BE2C (cell line): Measurements from ENCODE around the gene RBMS1.

Experiments
- DNase-seq: peaks from one replicate; pipeline ENCODE4 v3.0.0-alpha.2; 2020
- H3K27me3 ChIP-seq: fragments of 250-450 bp; sonication (Bioruptor Pico); 2 replicates; pipeline ENCODE4 v1.5.1; 2020; ENCODE audit warnings: mild to moderate bottlenecking
- H3K36me3 ChIP-seq: fragments of 250-450 bp; sonication (Bioruptor Pico); 2 replicates; pipeline ENCODE4 v1.5.1; 2020; ENCODE audit warnings: mild to moderate bottlenecking
- H3K4me1 ChIP-seq: fragments of 250-450 bp; sonication (Bioruptor Pico); 2 replicates; pipeline ENCODE4 v1.5.1; 2020
- H3K4me3 ChIP-seq: 2 replicates; pipeline ENCODE4 v1.5.1; 2011; ENCODE audit warnings: low read depth, low read length
- H3K9me3 ChIP-seq: fragments of 250-450 bp; sonication (Bioruptor Pico); 2 replicates; pipeline ENCODE4 v1.5.1; 2020
- TF ChIP-seq, protein P1 (sequence below): IDR thresholded peaks from 2 replicates; pipeline ENCODE4 v1.5.1; 2012; ENCODE audit warnings: mild to moderate bottlenecking, low read depth, low read length

RBMS1 gene

DNA sequence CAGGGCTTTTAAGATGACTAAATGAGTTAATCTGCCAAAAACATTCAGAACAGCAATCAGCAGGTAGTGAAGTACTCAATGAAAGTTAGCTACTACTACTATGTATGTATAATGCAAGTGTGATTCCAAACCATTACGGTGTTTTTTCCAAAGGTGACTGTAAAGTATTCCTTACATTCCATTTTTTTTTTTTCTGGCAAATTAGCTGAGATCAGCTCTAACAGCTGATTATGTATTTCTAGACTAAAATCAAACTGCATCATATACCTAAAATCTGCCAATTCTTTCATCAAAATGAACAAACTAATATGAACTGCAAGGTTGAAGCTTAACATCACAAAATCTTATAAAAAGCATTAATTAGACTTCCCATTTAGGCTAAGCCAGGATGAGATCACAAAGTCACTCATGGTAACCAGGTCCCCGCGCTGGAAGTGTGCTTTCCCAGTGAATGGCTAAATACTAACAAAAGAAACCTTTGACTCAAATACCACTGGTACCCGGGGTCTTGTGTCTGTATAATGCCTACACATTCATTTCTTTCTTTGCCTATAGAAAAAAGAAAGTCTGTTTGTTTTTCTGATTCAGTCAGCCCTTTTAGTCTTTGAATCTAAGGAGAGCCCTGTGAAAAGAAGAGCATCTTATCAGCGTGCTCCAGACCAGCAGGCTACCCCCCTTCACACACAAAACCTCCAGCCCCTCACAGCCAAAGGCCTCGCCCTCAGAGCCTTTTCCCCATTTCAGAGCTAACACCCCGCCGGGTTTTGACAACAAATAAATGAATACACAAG lies 88.3 kb downstream of the RBMS1 start:
- no peak for DNase-seq

DNA sequence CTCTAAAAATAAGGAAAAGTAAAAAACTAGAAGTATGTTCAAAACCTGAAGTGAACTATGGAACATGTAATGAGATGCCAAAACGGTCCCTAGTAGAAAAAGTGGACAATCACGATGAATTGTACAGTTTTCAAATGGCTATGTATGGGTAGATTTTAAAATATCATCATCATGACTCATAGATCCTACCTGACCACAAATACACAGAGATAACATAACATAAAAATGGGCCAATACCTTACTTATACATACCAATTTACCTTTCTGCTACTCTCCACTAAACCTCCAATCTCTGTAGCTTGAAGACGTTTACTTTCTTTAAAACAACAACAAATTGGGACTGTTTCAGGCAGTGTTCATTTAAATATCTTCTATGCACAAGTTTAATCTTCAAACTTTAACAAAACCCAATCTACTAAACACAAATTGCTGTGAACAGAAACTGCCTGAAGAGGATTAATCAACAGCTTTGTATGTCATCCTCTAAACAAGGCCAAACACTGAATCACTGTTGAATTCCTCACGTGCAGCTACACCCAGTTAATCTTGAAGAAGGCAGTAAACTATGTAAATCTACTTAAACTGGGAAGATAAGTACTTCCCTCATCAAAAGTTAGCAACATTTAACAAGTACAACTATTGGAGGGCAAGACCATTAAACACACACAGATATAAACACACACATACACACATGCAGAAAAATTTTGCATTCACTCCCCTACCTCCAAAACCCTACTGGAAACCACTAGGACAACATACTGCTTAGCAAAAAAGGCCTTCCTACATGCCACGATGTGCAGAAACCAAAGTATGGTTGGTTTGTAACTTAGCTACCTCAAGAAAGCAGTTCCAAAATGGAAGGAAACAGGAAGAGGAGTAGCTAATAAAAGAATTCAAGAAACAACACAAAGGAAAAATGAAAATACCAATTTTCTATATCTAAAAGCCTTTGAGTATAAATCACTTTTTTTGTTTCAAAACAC lies 90.3 kb downstream of the RBMS1 start:
- DNase-seq = no peak
- H3K9me3 ChIP-seq = no peaks in the 10 kb centered on the region
- TF ChIP-seq, protein P1, sequence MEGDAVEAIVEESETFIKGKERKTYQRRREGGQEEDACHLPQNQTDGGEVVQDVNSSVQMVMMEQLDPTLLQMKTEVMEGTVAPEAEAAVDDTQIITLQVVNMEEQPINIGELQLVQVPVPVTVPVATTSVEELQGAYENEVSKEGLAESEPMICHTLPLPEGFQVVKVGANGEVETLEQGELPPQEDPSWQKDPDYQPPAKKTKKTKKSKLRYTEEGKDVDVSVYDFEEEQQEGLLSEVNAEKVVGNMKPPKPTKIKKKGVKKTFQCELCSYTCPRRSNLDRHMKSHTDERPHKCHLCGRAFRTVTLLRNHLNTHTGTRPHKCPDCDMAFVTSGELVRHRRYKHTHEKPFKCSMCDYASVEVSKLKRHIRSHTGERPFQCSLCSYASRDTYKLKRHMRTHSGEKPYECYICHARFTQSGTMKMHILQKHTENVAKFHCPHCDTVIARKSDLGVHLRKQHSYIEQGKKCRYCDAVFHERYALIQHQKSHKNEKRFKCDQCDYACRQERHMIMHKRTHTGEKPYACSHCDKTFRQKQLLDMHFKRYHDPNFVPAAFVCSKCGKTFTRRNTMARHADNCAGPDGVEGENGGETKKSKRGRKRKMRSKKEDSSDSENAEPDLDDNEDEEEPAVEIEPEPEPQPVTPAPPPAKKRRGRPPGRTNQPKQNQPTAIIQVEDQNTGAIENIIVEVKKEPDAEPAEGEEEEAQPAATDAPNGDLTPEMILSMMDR = no peak
- no peaks in the 10 kb centered on the region for H3K36me3 ChIP-seq
- no peak overlapping the region for H3K4me3 ChIP-seq
- no peaks in the 10 kb centered on the region for H3K4me1 ChIP-seq
- no peaks in the 10 kb centered on the region for H3K27me3 ChIP-seq

More for the DNA sequence above, 88.3 kb downstream of the RBMS1 start:
- no peaks in the 10 kb centered on the region for H3K9me3 ChIP-seq
- TF ChIP-seq, protein P1 = no peak
- H3K4me3 ChIP-seq = peak overlapping the region; percentile 69
- no peaks in the 10 kb centered on the region for H3K36me3 ChIP-seq
- H3K27me3 ChIP-seq = no peaks in the 10 kb centered on the region
- H3K4me1 ChIP-seq = no peaks in the 10 kb centered on the region

DNA sequence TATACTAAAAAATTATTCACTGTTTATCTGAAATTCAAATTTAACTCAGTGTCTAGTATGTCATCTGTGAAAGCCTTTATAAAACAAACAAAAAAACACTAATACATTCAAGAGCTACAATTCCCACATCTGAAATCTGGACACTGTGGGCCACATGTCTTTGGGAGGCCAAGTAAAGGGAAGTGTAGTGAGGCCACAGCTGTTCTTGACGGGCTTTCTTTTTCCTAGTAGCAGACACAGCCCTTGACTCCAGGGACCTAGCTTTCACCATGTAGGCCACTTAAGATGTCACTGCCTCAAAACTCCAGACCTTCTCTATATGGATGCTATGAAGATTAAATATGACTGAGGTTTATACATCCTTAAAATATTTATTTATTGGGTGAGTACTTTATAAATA lies 91.1 kb downstream of the RBMS1 start:
- H3K4me3 ChIP-seq = no peak overlapping the region
- H3K4me1 ChIP-seq = no peaks in the 10 kb centered on the region
- no peaks in the 10 kb centered on the region for H3K27me3 ChIP-seq
- no peaks in the 10 kb centered on the region for H3K9me3 ChIP-seq
- TF ChIP-seq, protein P1 = no peak
- H3K36me3 ChIP-seq = no peaks in the 10 kb centered on the region
- DNase-seq = no peak

DNA sequence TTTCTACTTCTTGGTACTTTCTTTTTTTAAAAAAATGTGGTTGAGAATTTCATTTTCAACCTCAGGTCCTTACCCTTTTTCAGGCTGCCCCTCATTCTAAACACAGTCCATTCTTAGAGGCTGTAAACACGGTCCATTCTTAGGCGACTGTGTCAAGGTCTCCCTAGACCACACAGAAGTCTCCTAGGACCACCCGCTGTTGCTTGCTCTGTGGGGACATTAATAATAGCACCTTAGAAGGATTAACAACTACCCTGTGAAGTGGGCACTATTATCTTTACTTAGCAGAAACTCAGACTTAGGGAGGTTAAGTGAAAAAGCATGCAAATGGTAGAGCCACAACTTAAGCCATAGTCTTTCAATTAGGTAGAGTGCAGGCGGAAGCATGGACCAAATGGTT lies 91.7 kb downstream of the RBMS1 start:
- Histone ChIP-seq H3K36me3 (no peaks in the 10 kb centered on the region), H3K4me3 (no peak overlapping the region), H3K4me1 (no peaks in the 10 kb centered on the region), H3K27me3 (no peaks in the 10 kb centered on the region), H3K9me3 (no peaks in the 10 kb centered on the region)
- no peak for DNase-seq
- TF ChIP-seq, protein P1 = no peak

DNA sequence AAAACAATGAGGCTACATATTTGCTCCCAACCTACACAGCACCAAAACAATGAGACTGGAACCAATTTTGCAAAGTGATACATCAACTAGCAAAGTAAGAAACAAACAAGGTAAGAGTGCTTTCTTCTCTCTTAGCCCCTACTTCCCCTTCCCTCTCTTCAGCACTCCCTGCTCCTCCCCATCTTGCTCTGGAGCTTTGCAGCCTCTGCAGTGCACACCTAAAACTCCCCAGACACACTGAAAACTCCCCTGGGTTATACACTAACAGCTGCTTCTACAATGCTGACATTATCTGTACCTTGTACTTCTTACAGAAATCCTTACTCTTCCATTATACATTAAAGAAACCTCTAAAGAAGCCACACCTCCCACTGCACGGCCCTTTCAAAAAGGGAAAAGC lies 93.7 kb downstream of the RBMS1 start:
- Histone ChIP-seq H3K4me1 (no peaks in the 10 kb centered on the region), H3K27me3 (no peaks in the 10 kb centered on the region)

More for the DNA sequence above, 93.7 kb downstream of the RBMS1 start:
- no peaks in the 10 kb centered on the region for H3K9me3 ChIP-seq
- TF ChIP-seq, protein P1 = no peak
- no peaks in the 10 kb centered on the region for H3K36me3 ChIP-seq
- H3K4me3 ChIP-seq = no peak overlapping the region
- no peak for DNase-seq
